HG02763 (cell line): Measurements from ENCODE around the gene TPSG1.

Experiments used
- ATAC-seq: cut with Tn5 transposase; IDR thresholded peaks from one replicate; pipeline ENCODE4 v1.9.1; 2021; ENCODE audit warnings: mild to moderate bottlenecking, moderate library complexity; ENCODE audit not compliant: unreplicated experiment

The TPSG1 gene

DNA sequence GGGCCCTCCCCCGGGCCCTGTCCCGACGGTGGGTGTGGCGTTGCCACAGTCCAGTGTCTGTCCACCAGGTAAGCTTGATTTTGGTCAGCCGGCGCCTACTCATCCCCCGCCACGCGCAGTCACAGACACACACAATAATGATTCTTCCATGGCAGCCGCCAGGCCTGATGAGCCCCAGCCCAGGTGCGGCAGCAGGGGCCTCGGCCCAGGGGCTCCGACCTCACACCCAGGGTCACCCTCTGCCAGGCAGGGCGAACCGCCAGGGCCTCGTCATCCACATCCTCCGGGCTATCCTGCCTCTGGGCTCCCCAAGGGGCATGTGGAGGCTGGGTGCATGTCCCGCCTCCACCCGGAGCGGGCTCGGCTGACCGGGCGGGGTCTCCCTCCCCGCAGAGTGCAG is 7.5 kb downstream of the TPSG1 start:
- ATAC-seq: no peak

GRCh38 chr16:1216681-1217400 is 8.2 kb downstream of the TPSG1 start:
- no peak for ATAC-seq

DNA sequence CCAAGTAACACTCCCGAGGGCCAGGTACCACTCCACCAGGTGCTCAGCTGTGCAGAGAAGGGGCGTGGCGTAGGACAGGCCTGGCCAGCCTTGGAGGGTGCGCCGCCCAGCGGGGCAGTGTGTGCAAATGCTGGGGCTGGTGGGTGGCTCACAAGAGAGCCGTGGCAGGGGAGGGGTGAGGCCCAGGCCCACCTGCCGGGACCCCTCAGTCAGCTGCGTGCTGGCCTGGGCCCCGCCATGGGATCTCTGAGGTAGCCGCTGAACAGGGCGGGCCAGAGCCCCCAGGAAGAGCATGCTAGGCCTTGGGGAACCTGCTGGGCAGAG is 8.8 kb downstream of the TPSG1 start:
- no peak for ATAC-seq

- ATAC-seq: no peak
These were observed 9.3 kb downstream of the TPSG1 start for GRCh38 chr16:1215574-1216295.

DNA sequence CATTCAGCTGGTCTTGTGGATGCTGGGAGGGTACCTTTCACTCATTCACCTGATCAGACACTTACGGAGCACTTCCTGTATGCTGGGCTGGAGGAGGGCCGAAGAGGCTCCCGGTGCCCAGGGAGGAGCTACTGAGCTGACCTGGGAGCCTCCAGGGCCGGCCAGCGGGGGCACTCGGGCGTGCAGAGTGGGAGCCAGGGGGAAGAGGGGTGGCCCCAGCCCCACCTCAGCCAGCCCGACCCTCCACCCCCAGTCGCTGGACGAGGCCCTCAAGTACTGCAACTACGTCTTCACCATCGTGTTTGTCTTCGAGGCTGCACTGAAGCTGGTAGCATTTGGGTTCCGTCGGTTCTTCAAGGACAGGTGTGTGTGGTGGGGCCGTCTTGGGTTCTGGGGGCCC is 10.3 kb downstream of the TPSG1 start:
- no peak for ATAC-seq

GRCh38 chr16:1213796-1214372 is 11.2 kb downstream of the TPSG1 start:
- no peak for ATAC-seq

- ATAC-seq: no peak
These were observed 11.8 kb downstream of the TPSG1 start for GRCh38 chr16:1213231-1213630.

- no peak for ATAC-seq
These were observed 12.4 kb downstream of the TPSG1 start for GRCh38 chr16:1212616-1213194.

GRCh38 chr16:1211451-1212268 is 13.4 kb downstream of the TPSG1 start:
- ATAC-seq: no peak

GRCh38 chr16:1210461-1210860 is 14.6 kb downstream of the TPSG1 start:
- no peak for ATAC-seq

GRCh38 chr16:1209081-1209480 is 16.0 kb downstream of the TPSG1 start:
- no peak for ATAC-seq

DNA sequence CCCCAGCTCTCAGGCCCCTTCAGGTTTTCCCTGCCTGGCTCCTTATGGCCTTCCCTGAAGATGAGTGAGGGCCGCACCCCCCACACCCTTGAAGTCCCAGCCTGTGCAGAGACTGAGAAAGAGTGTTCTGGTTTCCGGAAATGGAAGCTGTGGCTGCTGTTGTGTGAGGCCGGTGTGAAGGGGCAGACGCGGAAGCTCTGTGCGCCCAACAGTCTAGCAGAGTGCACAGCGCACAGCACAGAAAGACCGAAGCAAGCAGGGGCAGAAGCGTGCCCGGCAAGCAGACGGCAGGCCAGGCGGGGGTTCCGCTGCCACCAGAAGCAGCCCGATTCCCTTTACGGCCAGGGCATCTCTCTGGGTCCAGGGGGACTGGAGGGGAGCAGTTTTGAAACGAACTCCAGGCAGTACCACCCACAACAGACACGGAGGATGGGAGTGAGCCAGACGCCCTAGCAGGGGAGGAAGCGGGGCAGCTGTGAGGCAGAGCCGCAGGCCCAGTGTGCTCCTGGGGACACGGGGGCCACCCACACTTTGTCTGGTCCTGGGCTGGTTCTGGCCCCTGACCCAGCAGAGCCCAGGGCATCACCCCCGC is 16.7 kb downstream of the TPSG1 start:
- ATAC-seq: no peak

DNA sequence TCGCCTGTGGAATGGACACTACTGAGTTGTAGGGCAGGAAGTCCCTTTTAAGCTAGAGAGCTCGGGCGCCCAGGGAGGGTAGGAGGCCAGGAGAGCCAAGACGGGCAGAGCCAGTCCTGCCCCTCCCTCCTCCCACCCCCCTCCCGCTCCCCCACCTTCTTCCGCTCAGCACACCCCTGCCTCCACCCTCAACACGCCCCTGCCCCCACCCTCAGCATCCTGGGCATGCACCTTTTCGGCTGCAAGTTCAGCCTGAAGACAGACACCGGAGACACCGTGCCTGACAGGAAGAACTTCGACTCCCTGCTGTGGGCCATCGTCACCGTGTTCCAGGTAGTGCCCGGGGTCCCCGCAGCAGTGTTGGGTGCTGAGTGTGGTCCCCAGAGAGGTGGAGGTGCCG is 18.3 kb downstream of the TPSG1 start:
- ATAC-seq: no peak

DNA sequence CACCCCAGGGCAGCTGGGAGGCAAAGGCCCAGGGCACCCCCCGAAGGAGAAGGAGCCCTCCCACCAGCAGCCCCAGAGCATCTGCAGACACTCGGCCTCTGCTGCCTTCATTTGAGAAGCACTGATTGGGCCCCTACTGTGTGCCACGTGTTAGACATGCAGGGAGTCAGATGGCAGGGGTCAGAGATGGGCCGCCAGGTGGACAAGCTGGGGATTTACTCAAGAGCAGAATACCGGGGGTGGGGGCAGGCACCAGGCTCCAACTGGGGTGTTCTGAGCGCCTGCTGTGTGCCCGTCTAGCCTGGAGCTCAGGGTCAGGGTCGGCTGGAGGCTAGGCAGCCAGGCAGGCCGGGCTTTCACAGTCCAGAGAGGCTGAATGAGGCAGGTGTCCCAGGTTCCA is 18.7 kb downstream of the TPSG1 start:
- no peak for ATAC-seq

- no peak for ATAC-seq
These were observed 20.1 kb downstream of the TPSG1 start for GRCh38 chr16:1204933-1205332.

DNA sequence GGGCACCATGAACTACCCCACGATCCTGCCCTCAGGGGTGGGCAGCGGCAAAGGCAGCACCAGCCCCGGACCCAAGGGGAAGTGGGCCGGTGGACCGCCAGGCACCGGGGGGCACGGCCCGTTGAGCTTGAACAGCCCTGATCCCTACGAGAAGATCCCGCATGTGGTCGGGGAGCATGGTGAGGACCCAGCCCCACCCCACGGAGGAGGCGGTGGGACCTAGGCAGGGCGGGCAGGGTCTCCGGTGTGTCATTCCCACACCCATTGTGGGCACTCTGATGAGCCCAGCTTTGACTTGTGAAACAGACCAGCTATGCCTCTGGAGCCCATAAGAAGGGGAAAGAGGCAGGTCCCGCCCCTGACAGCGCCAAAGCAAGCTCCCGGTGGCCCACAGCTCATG is 22.8 kb downstream of the TPSG1 start:
- no peak for ATAC-seq

GRCh38 chr16:1201444-1201843 is 23.6 kb downstream of the TPSG1 start:
- no peak for ATAC-seq

GRCh38 chr16:1200014-1200627 is 24.9 kb downstream of the TPSG1 start:
- no peak for ATAC-seq

DNA sequence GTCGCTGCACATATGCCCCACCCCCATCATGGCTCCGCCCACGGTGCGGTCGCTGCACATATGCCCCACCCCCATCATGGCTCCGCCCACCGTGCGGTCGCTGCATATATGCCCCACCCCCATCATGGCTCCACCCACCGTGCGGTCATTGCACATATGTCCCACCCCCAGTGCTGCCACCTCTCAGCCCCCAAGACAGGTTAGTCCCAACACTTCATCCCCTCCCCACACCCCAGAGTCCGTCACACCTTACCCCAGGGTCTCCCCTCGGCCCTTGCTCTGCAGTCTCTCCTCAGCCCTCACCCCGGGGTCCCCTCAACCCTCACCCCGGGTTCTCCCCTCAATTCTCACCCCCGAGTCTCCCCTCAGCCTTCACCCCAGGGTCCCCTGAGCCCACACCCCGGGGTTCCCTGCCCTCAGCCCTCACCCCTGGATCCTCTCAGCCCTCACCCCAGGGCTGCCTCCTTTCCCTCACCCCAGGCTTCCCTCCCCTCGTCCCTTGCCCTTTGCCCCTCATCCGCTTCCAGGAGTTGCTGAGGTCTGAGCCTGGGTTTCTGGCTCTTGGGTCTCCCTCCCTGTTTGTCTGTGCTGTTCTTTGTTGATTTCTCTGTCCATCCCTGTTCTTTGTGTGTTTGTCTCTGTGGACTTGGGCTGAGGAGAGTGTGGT is 25.6 kb downstream of the TPSG1 start:
- no peak for ATAC-seq
